Keratinocyte (primary cell): ENCODE results near the gene LRRC4C. TPM values are rescaled to one million over a fixed set of nuclear protein-coding genes. Genes with fewer than 3 reads are reported as not detected.

Experiments used
- DNase-seq: peaks from one replicate; pipeline ENCODE4 v3.0.0-alpha.2; 2011; ENCODE audit warnings: low read depth, missing footprints, low spot score
- FAIRE-seq: peaks from 2 replicates; lab custom pipeline; 2011; peaks lifted over from hg19 to GRCh38; lab: Jason Lieb, UNC
- H2AFZ ChIP-seq: 2 replicates; pipeline ENCODE4 v1.6.0; 2012; ENCODE audit warnings: low read length, control low read depth, inconsistent platforms; ENCODE audit not compliant: control insufficient read depth
- H3K27ac ChIP-seq: 2 replicates; pipeline ENCODE4 v1.5.1; 2011; ENCODE audit warnings: low read length; ENCODE audit not compliant: control insufficient read depth, insufficient read depth
- H3K27me3 ChIP-seq: 3 replicates; pipeline ENCODE4 v1.6.0; 2011; ENCODE audit warnings: low read length; ENCODE audit not compliant: control insufficient read depth, insufficient read depth; ENCODE audit errors: extremely low read depth
- H3K36me3 ChIP-seq, 2 experiments: 2 replicates in 1 of 2; 3 replicates in 1 of 2; pipeline ENCODE4 v1.5.1; 2011; ENCODE audit warnings: low read length in 2 of 2, mild to moderate bottlenecking in 1 of 2; ENCODE audit not compliant: control insufficient read depth in 2 of 2, insufficient read depth in 2 of 2; ENCODE audit errors: extremely low read depth in 1 of 2
- H3K4me1 ChIP-seq: 3 replicates; pipeline ENCODE4 v1.5.1; 2011; ENCODE audit warnings: low read length; ENCODE audit not compliant: control insufficient read depth, insufficient read depth; ENCODE audit errors: extremely low read depth
- H3K4me2 ChIP-seq: 3 replicates; pipeline ENCODE4 v1.6.0; 2011; ENCODE audit warnings: low read depth, low read length; ENCODE audit not compliant: control insufficient read depth, insufficient read depth; ENCODE audit errors: extremely low read depth
- H3K4me3 ChIP-seq, 3 experiments: fragments of 200-600 bp in 1 of 3; sonication (generic) in 1 of 3; 2 replicates in 2 of 3; 3 replicates in 1 of 3; pipeline ENCODE4 v1.5.1; 2011 to 2016; ENCODE audit warnings: low read length in 3 of 3, mild to moderate bottlenecking in 3 of 3, control low read depth in 2 of 3, inconsistent platforms in 1 of 3, low read depth in 1 of 3, mixed read lengths in 1 of 3, mixed run types in 1 of 3, moderate library complexity in 1 of 3; ENCODE audit not compliant: control insufficient read depth in 2 of 3, insufficient read depth in 2 of 3; ENCODE audit errors: extremely low read depth in 1 of 3
- H3K79me2 ChIP-seq: 2 replicates; pipeline ENCODE4 v1.6.0; 2012; ENCODE audit warnings: low read length; ENCODE audit not compliant: control insufficient read depth, insufficient read depth
- H3K9ac ChIP-seq: 3 replicates; pipeline ENCODE4 v1.6.0; 2011; ENCODE audit warnings: low read length; ENCODE audit not compliant: control insufficient read depth, insufficient read depth; ENCODE audit errors: extremely low read depth
- H3K9me1 ChIP-seq: 3 replicates; pipeline ENCODE4 v1.6.0; 2011; ENCODE audit warnings: low read length; ENCODE audit not compliant: control insufficient read depth, insufficient read depth; ENCODE audit errors: extremely low read depth
- H3K9me3 ChIP-seq: 2 replicates; pipeline ENCODE4 v1.5.1; 2012; ENCODE audit warnings: low read depth, low read length; ENCODE audit not compliant: control insufficient read depth
- H4K20me1 ChIP-seq: 3 replicates; pipeline ENCODE4 v1.6.0; 2011; ENCODE audit warnings: low read length; ENCODE audit not compliant: control insufficient read depth, insufficient read depth; ENCODE audit errors: extremely low read depth
- CTCF ChIP-seq, 3 experiments: IDR thresholded peaks in 1 of 3; conservative IDR thresholded peaks in 1 of 3; optimal IDR thresholded peaks in 1 of 3; 2 replicates in 2 of 3; 3 replicates in 1 of 3; pipeline versions ENCODE3 to v1.5.1; 2011; ENCODE audit warnings: low read length in 3 of 3, mild to moderate bottlenecking in 3 of 3, moderate library complexity in 2 of 3, control low read depth in 1 of 3, inconsistent platforms in 1 of 3; ENCODE audit not compliant: insufficient read depth in 2 of 3; ENCODE audit errors: extremely low read depth in 1 of 3
- EZH2 ChIP-seq: IDR thresholded peaks from one replicate; pipeline ENCODE4 v1.6.1; 2012; ENCODE audit warnings: inconsistent platforms, mild to moderate bottlenecking, low read length, moderate library complexity
- dilution Hi-C: fragments of 300-500 bp; cut with MboI; formaldehyde crosslinking; loops from one replicate; pipeline ENCODE4 v1.7.0; 2020; ENCODE audit warnings: low sequenced_read_pairs; ENCODE audit not compliant: extremely low pct_ligation_motif_present
- polyA plus RNA-seq, 5 experiments: library from polyadenylated mRNA; depleted of rRNA in 3 of 5; stranded (reverse) in 3 of 5; stranded (forward) in 1 of 5; unstranded in 1 of 5; fragments of >200 nt; gene quantifications; 1 replicate in 1 of 5; 2 replicates in 3 of 5; 3 replicates in 1 of 5; pipeline versions ENCODE4 v1.2.1 to v1.2.3, GENCODE V29; 2011 to 2012; ENCODE audit warnings: missing spikeins in 2 of 5, low read depth in 1 of 5, low replicate concordance in 1 of 5

Gene LRRC4C
- polyA plus RNA-seq, 1 donor (not counting 4 experiments of a cell fraction or from before 2014, with no cell fraction given) = not detected

GRCh38 chr11:40417627-40418026 lies 1041.8 kb downstream of the LRRC4C start:
- no peak overlapping the region for H3K4me3 ChIP-seq
- H3K9me3 ChIP-seq = no peaks in the 10 kb centered on the region
- H3K27ac ChIP-seq = no peak overlapping the region
- H3K4me2 ChIP-seq = no peak overlapping the region
- no peaks in the 10 kb centered on the region for H3K9me1 ChIP-seq
- H3K27me3 ChIP-seq = no peaks in the 10 kb centered on the region
- H3K79me2 ChIP-seq = no peaks in the 10 kb centered on the region
- H2AFZ ChIP-seq = no peak overlapping the region
- H4K20me1 ChIP-seq = no peaks in the 10 kb centered on the region
- H3K4me1 ChIP-seq = no peaks in the 10 kb centered on the region
- dilution Hi-C loops = no loop called here
- no peak for FAIRE-seq
- TF ChIP-seq CTCF (optimal IDR thresholded peaks at IDR 0.05 in 1 of 3, IDR thresholded peaks at IDR 0.05 in 1 of 3, conservative IDR thresholded peaks at IDR 0.05 in 1 of 3; ENCODE audit: extremely low read depth in 1 of 3, insufficient read depth in 2 of 3, low read length in 3 of 3) = no peak
- TF ChIP-seq EZH2 = no peak
- H3K9ac ChIP-seq = no peak overlapping the region
- DNase-seq = no peak
- no peaks in the 10 kb centered on the region for H3K36me3 ChIP-seq

DNA sequence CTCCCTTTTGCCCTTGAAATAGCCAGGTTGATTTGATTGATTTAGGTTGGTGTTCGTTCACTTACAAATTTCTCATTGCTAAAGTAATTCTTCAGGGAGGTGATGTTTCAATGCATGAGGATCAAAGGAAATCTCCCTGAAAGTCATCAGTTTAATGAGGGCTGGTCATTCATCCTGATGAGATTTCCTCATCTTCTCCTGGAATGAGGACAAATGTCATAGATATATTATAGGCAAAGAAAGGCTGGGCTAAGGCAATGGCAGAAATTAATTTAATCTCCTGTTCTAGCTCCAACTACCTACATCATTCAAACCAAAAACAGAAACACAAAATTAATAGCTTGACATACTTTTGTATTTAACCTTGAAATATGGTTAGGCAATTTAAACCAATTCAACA lies 1052.1 kb downstream of the LRRC4C start:
- FAIRE-seq = no peak
- dilution Hi-C loops = no loop called here

More for the DNA sequence above, 1052.1 kb downstream of the LRRC4C start:
- Histone ChIP-seq H3K9ac (no peak overlapping the region), H3K36me3 (no peaks in the 10 kb centered on the region), H3K4me3 (no peak overlapping the region), H3K27me3 (no peaks in the 10 kb centered on the region), H3K79me2 (no peaks in the 10 kb centered on the region), H2AFZ (no peak overlapping the region), H3K9me3 (no peaks in the 10 kb centered on the region), H4K20me1 (no peaks in the 10 kb centered on the region), H3K27ac (no peak overlapping the region), H3K4me1 (no peaks in the 10 kb centered on the region), H3K4me2 (no peak overlapping the region), H3K9me1 (no peaks in the 10 kb centered on the region)
- DNase-seq = no peak
- TF ChIP-seq EZH2 (no peak), CTCF (optimal IDR thresholded peaks at IDR 0.05 in 1 of 3, IDR thresholded peaks at IDR 0.05 in 1 of 3, conservative IDR thresholded peaks at IDR 0.05 in 1 of 3; ENCODE audit: extremely low read depth in 1 of 3, insufficient read depth in 2 of 3, low read length in 3 of 3) (no peak)
